Ishikawa (cell line): ENCODE measurements around the gene CADPS.
A peak's percentile ranks its signal among the peaks of the same experiment; 100 is the strongest.

Source experiments
- CEBPB ChIP-seq: IDR thresholded peaks from 2 replicates; pipeline ENCODE4 v1.6.1; 2012
- CREB1 ChIP-seq: IDR thresholded peaks from 2 replicates; pipeline ENCODE4 v1.6.1; 2012; ENCODE audit warnings: low read depth
- EGR1 ChIP-seq: IDR thresholded peaks from 2 replicates; pipeline ENCODE4 v1.6.1; 2012
- EP300 ChIP-seq: IDR thresholded peaks from 2 replicates; pipeline ENCODE4 v1.6.1; 2012; ENCODE audit warnings: borderline replicate concordance
- FOXM1 ChIP-seq: IDR thresholded peaks from 2 replicates; pipeline ENCODE4 v1.6.1; 2012; ENCODE audit warnings: low read depth, borderline replicate concordance
- MAX ChIP-seq: IDR thresholded peaks from 2 replicates; pipeline ENCODE4 v1.6.1; 2012
- NFIC ChIP-seq: IDR thresholded peaks from 2 replicates; pipeline ENCODE4 v1.6.1; 2012
- RAD21 ChIP-seq: IDR thresholded peaks from 2 replicates; pipeline ENCODE4 v1.6.1; 2012; ENCODE audit warnings: low read depth
- TAF1 ChIP-seq: IDR thresholded peaks from 2 replicates; pipeline ENCODE4 v1.6.1; 2012; ENCODE audit warnings: low read depth, mild to moderate bottlenecking
- TCF12 ChIP-seq: IDR thresholded peaks from 2 replicates; pipeline ENCODE4 v1.6.1; 2012; ENCODE audit warnings: low read depth
- TEAD4 ChIP-seq: IDR thresholded peaks from 2 replicates; pipeline ENCODE4 v1.6.1; 2012
- YY1 ChIP-seq: IDR thresholded peaks from 2 replicates; pipeline ENCODE4 v1.6.1; 2012; ENCODE audit warnings: low read depth
- ZBTB7A ChIP-seq: IDR thresholded peaks from 2 replicates; pipeline ENCODE4 v1.6.1; 2012; ENCODE audit warnings: low read depth
- TF ChIP-seq, protein P1 (sequence below): IDR thresholded peaks from 2 replicates; pipeline ENCODE4 v1.6.1; 2012; ENCODE audit warnings: low read depth, mild to moderate bottlenecking
- TF ChIP-seq, protein P2 (sequence below): IDR thresholded peaks from 2 replicates; pipeline ENCODE4 v1.6.1; 2012

Gene CADPS

GRCh38 chr3:62839748-62840147 is 35.5 kb downstream of the CADPS start:
- TF ChIP-seq NFIC (no peak), CEBPB (no peak), EP300 (no peak), TCF12 (no peak), TAF1 (no peak), FOXM1 (no peak), EGR1 (no peak), ZBTB7A (no peak), TEAD4 (no peak), CREB1 (no peak), MAX (no peak), RAD21 (no peak), YY1 (no peak)
- TF ChIP-seq, protein P1, sequence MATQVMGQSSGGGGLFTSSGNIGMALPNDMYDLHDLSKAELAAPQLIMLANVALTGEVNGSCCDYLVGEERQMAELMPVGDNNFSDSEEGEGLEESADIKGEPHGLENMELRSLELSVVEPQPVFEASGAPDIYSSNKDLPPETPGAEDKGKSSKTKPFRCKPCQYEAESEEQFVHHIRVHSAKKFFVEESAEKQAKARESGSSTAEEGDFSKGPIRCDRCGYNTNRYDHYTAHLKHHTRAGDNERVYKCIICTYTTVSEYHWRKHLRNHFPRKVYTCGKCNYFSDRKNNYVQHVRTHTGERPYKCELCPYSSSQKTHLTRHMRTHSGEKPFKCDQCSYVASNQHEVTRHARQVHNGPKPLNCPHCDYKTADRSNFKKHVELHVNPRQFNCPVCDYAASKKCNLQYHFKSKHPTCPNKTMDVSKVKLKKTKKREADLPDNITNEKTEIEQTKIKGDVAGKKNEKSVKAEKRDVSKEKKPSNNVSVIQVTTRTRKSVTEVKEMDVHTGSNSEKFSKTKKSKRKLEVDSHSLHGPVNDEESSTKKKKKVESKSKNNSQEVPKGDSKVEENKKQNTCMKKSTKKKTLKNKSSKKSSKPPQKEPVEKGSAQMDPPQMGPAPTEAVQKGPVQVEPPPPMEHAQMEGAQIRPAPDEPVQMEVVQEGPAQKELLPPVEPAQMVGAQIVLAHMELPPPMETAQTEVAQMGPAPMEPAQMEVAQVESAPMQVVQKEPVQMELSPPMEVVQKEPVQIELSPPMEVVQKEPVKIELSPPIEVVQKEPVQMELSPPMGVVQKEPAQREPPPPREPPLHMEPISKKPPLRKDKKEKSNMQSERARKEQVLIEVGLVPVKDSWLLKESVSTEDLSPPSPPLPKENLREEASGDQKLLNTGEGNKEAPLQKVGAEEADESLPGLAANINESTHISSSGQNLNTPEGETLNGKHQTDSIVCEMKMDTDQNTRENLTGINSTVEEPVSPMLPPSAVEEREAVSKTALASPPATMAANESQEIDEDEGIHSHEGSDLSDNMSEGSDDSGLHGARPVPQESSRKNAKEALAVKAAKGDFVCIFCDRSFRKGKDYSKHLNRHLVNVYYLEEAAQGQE, result no peak
- TF ChIP-seq, protein P2, sequence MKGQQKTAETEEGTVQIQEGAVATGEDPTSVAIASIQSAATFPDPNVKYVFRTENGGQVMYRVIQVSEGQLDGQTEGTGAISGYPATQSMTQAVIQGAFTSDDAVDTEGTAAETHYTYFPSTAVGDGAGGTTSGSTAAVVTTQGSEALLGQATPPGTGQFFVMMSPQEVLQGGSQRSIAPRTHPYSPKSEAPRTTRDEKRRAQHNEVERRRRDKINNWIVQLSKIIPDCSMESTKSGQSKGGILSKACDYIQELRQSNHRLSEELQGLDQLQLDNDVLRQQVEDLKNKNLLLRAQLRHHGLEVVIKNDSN, result no peak

DNA sequence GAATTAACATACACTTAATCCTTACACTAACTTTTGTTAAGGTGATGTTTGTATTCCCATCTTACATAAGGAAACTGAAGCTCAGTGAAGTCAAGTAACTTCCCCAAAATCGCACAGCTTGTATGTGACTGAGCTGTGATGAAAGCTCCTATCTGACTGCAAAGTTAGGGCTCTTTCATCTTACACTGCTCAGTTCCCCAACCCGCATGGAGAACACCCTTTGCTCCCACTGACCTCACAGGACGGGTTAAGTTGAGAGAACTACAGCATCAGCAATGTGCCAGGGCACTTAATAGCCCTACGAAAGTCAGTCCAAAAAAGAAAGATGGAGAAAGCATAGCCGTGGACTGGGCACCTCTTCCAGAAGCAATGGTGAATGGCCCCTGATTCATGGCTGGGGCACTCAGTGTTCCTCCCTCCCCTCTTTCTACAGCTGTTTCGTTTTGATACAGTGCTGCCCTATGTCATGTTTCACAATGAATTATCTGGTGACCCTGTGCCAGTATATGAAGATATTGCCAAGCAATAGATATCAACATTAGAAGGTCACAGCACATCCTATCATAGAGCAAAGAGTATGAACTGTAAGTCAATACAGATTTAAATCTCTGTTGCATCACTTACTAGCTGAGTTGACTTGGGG is 38.0 kb downstream of the CADPS start:
- TF ChIP-seq ZBTB7A (no peak), CREB1 (no peak)

- TF ChIP-seq CREB1 (no peak), EGR1 (no peak), TCF12 (no peak), FOXM1 (no peak), TEAD4 (no peak), YY1 (no peak)
- TF ChIP-seq, protein P1, result no peak
Measured at GRCh38 chr3:62835554-62836236, 39.5 kb downstream of the CADPS start.

DNA sequence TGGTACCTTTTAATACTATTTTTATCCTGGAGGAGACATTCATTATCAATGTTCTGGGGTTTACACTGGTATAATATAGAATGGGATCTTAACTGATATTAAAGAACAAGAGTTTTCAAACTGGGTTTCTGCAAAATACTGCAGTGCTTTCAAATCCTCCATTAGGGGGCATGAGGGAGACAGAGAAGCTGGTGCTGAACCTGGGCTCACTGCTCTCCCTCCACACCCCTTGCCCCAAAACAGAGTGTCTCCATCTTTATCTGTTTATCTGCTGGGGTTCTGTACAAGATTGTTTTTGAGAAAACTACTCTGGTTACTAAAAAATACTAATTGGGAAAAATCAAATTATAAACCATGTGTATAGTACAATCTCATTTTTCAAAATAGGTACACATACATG is 41.7 kb downstream of the CADPS start:
- TF ChIP-seq, protein P2, result no peak
- TF ChIP-seq RAD21, result peak; percentile 13; the same call in 1 of the 2 replicates

DNA sequence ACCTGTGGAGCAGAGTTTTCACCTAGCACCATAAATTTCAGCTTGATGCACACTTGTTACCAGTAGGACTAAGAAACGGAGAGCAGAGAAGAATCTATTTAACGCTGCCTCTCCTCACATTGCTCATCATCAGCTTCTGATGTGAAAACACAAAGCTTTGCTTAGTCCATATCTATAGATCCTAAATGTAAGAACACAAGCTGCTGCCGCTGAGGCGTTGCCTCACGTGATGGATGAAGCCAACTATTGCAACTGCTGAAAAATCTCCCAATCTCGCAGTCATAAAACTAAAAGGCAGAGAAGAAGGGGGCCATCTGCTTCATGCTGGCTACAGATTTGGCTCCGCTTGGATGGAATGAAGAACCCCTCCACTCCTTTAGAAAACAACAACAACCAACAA is 42.7 kb downstream of the CADPS start:
- TF ChIP-seq, protein P1, result no peak
- TF ChIP-seq TEAD4 (no peak), MAX (no peak), FOXM1 (no peak), ZBTB7A (no peak), TCF12 (no peak), CEBPB (no peak), EGR1 (no peak), TAF1 (no peak)
- TF ChIP-seq, protein P2, result no peak
